Frontal cortex (tissue), 4 donors: Measurements from ENCODE around the gene SPTSSB. TPM values are rescaled to one million over a fixed set of nuclear protein-coding genes. Genes with fewer than 3 reads are reported as not detected.

Experiments
- DNase-seq, 2 donors: peaks; one replicate each; pipeline ENCODE4 v3.0.0; 2012; ENCODE audit warnings: low spot score in 2 of 2
- FAIRE-seq: peaks from 2 replicates; lab custom pipeline; 2012; peaks lifted over from hg19 to GRCh38; lab: Jason Lieb, UNC
- total RNA-seq: library from RNA; depleted of rRNA; stranded (reverse); fragments of >200 nt; gene quantifications from one replicate; pipeline ENCODE4 v1.2.3, GENCODE V29; 2014
- donor health status: control.
- donor health status: control.
- donor health status: control.

SPTSSB gene, protein sequence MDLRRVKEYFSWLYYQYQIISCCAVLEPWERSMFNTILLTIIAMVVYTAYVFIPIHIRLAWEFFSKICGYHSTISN
- total RNA-seq, result 3.3 TPM

DNA sequence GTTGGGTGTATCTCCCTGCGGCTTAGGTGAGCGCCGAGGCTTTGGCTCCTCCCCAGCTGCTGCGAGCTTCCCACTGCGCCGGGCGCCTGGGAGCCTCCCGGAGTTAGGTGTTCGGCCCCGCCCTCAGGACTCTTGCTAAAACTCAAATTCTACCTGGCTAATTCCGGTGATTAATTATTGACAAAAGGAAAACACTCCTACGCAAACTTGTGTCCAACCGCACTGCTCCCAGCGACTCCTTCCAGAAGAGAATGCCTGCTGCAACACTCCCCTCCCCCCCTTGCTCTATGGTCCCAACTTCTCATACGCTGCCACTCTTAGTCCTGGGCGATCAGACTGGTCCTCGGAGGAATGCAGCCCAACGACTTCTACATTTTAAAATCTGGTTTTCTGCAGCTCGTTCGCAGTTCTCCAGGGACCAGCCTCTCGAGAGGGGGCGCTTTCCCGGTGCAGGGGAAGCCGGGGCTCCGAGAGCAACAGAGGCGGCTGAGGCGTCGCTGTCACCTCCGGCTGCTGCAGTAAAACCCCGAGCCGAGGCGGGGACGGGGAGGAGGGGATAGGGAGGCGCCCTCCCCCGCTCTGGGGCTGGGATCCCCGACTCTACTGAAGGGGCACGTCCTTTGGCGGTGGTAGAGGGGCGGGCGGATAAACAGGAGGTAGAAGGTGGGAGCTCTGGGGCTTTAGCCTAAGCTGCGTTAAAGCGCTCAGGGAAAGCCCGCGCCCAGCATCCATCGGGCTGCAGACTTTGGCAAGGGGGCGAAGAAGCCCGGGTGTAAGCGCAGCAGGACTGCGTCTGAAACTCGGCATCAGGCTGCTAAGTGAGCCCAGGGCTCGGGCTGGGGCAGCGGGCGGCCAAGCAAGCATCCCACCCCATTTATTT, at the start of gene SPTSSB:
TSS of gene SPTSSB (minus strand) at position 77 of the 880 bp plus-strand sequence. CDS start 25,194 bp downstream, outside the sequence.
- no peak for FAIRE-seq
- DNase-seq, result peak in 1 of 2 donors; percentile 38

DNA sequence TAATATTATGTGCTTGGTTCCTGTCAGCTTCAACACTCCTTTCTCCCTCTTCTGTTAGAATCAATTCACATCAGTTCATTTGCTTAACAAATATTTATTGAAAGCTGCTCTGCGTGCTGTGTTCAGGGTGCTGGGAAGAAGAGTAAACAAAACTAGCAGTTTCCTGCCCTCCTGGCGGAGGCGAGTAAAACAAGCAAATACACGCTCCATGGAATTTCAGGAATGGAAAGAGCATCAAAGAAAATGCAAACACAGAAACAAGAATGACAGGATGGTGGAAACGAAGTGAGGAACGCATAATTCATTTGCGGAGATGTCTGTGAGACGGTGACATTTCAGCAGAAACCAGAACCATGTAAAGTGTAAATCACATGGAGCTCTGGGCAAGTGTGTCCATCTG, 49.4 kb upstream of the SPTSSB start:
- FAIRE-seq (no peak), DNase-seq (no peak)

DNA sequence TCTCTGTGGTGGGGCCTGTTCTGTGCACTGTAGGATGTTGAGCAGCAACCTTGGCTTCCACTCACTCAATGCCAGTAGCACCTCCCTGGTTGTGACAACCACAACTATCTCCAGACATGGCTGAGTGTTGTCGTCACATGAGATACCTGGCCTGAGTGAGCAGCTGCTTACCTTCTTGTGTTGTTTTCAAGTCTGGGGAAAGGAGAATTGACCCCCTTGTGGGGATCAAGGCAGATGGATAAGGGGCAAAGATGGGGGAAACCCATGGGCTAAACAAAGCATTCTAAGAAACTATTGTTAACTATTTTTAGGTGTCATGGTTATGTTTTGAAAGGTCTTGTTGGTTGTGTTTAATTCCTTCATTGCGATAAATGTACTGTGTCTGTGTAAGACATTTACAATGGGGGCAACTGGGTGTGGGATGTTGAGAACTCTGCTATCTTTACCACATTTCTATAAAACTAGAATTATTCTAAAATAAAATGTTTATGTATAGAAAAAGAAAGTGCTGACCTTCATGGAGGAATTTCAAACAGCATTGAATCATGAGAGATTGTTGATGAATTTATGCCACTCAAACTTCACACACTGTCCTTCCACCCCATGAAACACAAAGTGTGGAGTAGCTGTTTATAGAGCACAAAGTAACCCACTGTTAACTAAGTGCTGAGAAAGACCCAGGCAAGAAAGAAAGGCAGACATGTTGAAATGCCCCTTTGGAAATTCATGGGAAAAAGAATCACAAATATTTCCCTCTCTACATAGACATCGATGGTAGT, 48.4 kb upstream of the SPTSSB start:
- DNase-seq (no peak), FAIRE-seq (no peak)

DNA sequence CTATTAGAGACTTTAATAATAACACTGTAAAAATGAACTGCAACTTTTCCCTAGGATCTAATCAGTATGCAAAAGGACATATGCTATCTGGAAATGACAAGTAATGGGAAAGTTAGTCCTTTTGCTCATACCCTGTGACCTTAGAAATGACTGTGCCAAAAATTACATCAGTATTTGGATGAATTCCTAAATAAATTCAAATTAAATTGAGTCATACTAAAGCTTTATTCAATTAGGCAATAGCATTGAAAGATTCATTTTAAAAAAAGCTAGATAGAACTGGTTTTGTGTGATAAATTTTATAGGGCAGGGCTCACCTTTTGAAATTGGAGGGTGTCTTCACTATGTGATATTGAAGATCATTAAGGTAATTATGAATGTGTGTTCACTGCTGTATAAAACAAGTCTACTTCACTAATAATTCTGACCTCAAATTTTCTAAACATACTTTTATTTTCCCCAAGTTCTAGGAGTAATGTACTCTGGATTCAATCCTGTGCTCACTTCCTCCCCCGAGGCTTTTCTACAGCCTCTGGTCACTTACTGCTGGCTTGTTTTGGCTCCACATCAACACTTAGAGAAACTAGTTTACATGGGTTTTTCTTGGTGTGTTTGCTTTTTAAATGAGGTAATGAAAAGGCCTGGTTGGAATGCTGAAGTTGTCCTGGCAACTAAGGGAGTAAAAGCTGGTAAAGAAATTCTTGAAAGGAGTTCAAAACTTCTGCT, 44.4 kb upstream of the SPTSSB start:
- no peak for FAIRE-seq
- no peak for DNase-seq

DNA sequence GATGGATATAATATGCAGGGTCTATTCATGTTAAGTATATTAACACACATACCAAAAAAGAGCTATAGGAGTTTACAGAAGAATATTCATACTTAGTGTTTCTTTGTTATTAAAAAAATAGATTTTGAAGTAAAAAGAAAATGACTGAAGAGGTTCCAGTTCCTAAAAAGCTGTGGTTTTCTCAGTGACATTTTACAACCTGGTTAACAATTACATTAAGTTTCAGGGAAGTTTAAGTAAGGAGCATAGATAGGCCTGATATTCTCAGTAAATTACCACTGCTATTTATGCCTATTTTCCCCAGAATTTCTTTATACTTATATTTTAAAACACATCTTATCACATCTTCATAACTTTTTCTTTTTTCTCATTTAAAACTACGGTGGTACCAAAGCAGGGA, 43.6 kb upstream of the SPTSSB start:
- no peak for FAIRE-seq
- no peak for DNase-seq

DNA sequence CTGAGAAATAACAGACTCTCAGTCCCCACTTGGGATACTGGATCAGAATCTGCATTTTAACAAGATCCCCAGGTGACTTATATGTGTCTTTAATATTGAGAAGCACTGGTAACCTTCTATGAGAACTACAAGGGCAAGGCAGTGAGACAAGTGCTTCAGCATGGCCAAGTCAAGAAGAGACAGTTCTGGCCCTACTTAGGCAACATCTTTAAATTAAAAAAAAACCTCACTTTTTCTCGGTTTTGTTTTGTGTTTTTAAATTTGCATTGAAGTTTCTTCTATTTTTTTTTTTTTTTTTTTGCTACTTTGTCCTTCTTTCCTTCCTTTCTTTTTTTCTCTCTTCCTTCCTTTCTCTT, 42.5 kb upstream of the SPTSSB start:
- no peak for FAIRE-seq
- no peak for DNase-seq

DNA sequence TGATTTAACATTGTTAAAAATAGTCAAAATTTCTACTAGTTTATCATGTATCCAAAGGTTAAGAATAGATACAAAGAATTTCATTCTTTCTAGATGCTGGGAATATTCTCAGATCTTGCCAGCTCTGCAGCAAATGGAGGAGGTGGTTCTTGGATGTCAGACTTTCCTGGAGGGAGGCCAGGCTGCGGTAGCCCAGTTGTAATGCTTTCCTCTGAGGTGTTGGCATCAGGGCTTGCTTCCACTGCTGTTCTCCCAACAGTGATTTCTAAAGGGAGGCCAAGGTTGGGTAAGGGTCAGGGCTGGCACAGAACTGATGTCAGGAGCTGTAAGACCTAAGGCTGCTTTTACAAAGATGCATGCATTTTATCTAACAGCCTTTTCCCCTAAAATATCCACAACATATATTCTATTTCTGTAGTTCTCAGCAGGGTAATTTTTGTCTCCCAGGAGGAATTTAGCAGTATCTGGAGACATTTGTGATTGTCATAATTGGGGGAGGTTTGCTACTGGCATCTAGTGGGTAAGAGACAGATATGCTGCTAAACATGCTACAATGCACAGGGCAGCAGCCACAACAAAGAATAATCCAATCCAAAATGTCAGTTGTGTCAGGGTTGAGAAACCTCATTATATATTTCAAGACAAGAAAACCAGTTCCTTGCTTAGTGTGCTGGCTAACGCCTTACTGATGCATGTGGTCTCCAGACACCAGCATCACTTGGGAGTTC, 42.0 kb upstream of the SPTSSB start:
- DNase-seq (no peak), FAIRE-seq (no peak)

DNA sequence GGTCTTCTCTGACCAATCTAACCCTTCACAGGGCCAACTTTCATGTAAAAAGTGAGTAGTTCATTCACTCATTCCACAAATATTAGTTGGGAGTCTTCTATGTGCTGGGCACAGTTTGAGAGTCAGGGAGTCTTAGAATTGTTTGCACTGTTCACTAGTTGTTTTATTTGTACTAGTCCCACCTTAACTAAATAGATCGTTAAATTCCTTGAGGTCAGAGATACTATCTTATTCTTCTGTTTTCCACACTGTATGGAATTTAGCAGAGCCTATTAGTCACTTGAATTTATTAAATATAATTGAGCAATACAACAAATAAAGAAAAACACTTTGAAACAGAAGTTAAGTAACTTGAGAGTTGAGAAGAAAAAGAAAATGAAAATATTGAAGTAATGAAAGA, 40.8 kb upstream of the SPTSSB start:
- no peak for FAIRE-seq
- no peak for DNase-seq

DNA sequence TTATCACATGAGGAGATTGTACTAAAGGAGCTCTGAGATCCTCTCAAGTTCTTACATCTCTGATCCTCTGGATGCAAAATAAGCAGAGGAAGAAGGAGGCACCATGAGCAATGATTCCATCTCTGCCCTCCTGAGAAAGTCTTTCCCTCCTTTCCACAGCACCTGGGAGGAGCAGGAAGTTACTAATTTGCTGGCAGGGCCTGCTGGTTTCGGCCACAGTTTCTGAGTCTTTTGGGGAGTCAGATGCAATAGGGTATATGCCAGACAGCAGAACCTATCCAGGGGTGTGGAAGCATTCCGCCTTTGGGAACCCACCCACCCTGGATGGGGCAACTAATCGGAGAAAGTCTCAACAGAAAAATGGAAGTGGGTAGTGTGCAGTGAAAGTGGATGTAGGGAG, 38.5 kb upstream of the SPTSSB start:
- DNase-seq, result no peak
- FAIRE-seq, result no peak

DNA sequence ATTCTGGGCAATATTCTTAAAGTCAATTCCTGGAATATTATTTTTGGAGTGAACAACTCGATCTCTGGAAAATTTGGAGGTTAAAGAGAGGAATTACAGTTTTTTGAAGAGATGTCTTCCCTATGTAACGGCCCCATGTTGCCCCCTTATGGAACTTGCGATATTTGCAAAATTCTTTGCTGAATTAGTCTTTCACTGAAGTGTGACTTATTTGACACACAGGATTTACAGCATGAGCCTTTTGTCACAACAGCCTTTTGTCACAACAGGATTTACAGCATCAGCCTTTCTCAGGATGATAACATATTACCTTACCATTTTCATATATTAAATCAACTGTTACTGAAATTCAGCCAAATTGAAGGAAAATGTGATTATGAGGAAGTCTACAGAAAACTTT, 37.8 kb upstream of the SPTSSB start:
- DNase-seq, result no peak
- FAIRE-seq, result no peak

DNA sequence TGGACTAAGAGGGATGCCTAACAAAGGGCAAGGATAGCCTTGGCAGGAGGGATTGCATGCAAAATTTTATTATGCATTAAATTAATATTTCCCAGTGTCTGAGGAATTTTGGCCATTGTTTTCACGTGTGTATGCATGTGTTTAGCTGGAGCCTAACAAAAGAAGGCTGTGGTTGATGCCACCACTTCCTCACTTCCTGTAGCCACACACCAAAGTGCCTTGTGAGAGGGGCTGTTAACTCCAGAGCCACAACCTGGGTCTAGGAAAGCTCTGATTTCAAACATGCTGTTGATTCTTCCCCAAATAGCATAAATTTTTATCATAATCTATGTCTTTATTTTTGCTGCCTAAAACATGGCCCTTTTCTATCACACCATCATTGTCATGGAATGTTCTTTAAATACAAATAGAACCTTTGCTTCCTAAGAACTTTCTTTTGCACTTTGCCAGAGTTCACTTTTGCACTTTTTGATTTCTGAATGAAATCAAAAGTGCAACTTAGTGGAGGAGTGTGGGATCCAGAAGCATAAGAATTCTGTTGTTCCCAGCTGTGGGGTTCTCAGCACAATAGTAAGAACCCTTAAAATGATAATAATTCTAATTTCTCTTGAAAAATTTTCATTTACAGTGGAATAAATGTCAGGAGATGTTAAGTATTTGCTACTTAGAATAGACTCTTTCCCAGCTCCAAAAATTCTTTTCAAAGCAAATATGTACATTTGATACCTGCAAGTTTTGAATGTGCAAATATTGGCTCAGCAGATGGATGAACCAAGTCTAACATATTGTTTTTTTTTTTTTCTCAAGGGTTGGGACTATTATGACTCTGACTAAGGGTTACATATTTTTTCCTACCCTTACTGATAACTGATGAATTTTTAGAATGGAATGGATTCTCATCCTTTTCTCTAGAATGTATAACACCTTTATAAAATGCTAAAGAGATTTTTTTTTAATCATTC, 35.6 kb upstream of the SPTSSB start:
- FAIRE-seq, result no peak
- DNase-seq, result no peak

DNA sequence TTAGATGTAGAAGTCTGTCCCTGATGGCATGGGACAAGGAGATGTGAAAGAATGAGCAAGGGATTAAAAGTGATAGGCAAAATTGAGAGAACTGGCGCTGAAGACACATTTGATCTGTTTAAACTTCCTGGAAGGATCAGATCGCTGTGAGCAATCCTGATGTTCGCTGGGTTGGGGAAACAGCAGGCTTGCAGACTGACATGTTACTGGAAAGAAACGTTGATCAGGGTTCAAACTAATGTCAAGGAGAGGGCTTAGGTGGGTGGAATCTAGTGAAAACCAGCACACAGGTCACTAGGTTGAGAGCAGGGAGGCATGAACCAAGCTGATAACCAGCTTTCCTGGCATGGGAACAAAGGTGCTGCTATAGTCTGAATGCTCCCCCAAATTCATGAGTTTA, 34.5 kb upstream of the SPTSSB start:
- FAIRE-seq, result no peak

DNA sequence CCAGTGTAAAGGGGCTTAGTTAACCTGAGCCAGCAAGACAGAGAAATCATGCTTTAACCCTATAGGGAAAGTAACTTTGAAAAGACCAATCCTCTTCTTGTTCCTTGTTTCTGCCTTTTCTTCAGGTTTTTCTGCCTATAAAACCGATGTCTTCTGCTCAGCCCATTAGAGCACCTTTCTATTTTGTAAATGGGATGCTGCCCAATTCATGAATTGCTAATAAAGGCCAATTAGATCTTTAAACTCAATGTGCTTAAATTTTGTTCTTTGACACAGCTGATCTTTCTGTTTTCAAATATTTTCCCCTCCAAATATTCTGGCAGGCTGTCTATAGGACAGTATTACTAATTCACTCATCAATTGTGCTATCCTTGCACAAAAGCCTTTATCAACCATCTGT, 33.8 kb upstream of the SPTSSB start:
- FAIRE-seq, result no peak
- DNase-seq, result no peak

More for the DNA sequence above, 34.5 kb upstream of the SPTSSB start:
- DNase-seq, result no peak

DNA sequence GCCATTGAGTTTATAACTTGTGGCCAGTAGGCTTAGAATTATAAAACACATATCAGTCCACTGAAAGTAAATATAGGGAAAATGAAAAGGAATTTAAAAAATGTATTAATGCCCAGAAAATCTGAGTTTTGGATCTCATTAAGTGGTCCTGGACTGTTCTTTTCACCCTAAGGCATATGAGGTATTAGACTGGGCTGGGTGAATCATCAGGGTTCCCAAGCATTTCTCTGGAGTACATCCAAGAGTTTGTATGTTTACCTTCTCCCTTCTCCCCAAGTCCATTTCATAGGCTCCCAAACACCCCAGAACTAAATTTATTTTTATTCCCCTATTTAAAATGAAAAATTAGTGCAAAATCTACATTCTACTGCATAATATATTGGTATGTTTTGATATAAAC, 31.9 kb upstream of the SPTSSB start:
- FAIRE-seq (no peak), DNase-seq (no peak)

DNA sequence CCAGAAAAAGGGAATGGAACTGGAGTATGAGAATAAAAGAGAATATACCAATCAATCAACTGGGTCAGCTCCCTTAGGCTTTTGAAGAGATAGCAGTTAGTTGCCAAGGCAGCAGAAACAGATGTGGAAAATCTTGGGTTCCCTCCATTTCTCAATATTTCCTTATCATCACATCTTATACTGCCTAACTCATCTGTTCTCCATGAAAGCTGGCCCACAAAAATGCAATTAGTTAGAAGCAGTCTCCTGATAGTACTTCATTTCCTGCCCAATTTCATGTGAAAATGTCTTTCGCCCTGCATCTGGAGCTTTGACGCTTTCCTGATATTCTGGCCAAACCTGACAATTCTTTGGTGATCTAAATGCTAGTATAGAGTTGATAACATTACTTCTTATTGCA, 30.1 kb upstream of the SPTSSB start:
- DNase-seq, result no peak
- FAIRE-seq, result no peak

DNA sequence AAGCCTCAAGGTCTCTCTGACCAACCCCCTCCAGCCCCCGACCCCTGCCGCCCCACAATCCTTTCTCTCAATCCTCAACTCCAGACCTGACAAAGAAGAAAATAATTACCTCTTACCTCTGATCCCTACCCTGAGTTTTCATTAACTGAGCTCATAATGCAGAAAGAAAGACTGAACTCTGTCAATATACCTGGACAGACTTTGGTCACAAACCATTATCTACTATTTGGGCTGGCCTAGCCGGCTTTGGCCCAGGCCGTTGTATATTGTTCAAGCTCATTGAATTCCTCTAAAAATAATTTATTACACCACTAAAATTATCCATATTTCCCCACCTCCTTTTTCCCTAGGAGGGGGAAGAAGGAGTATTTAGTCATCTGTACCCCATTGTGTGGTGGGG, 29.3 kb upstream of the SPTSSB start:
- no peak for FAIRE-seq
- DNase-seq, result no peak

DNA sequence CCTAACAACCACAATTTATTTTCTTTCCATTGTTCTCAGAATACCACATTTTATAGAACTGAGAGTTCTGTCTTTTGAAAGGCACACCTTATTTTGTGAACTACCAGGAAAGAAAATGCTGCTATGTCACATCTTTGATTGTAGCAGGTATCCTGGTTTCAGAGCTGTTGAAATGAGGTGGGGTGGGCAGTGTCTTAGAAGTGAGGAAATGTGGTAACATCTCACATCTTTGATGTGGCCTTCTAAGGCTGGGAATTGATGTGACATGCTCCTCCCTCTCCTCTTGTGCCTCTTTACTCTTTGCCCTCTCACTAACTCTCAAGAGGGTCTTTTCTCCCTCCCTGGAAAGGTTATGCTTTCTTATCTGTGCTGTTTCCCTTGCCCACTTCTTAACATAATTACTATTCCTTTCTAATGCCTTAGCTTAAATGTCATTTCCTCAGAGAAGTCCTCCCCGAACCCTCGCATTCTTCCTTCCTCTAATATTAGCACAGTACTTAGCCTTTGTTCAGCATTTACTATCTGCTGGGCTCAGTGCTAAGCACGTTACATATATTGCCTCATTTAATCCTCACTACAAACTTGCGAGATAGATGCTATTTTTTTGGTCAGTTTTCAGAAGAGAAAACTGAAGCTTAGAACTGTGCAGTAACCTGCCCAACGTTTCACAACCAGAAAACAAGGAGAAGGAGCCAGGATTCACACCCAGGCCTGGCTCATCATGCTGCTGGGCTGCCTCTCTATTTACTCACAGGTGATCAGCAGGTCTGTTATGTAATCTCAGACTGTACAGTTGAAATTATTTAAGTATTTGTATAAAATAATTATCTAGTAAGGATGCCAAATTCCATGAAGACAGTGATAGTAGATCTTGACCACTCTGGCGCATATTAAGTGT, 24.0 kb upstream of the SPTSSB start:
- FAIRE-seq (no peak), DNase-seq (no peak)

DNA sequence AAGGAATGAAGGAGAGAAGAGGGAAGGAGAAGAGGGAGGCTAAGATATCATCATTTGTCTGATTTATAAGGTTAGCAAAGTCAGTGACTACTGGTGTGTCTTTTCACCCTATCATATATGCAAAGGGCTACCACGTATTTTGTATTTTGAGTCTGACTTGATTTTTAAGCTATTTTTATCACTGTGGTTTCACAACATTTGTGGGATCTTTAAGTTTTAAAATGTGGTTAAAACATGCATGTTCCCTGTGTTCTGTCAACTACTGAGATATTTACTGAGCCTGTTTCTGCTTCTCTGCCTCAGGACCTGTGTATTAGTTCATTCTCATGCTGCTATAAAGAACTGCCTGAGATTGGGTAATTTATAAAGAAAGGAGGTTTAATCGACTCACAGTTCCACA, 22.5 kb upstream of the SPTSSB start:
- no peak for DNase-seq
- FAIRE-seq, result no peak
